DMS153 treated with DMSO at 0.1 percent for 48 hours (cell line): ENCODE data around the gene SHF.
"Not testable (repeated sequence)": the region's sequence is repeated elsewhere in the genome, so short reads cannot be mapped to it uniquely, and the experiment has no call there.

Experiments
- DNase-seq: peaks from one replicate; lab custom pipeline; 2025; ENCODE audit not compliant: unreplicated experiment; lab: John Stamatoyannopoulos, UW

SHF gene

GRCh38 chr15:45147606-45148005, 40.2 kb downstream of the SHF start:
- no peak for DNase-seq

- DNase-seq = no peak
These were observed 41.4 kb downstream of the SHF start for GRCh38 chr15:45146405-45146804.

- no peak for DNase-seq
These were observed 43.0 kb downstream of the SHF start for GRCh38 chr15:45144775-45145174.

GRCh38 chr15:45143946-45144345, 43.8 kb downstream of the SHF start:
- no peak for DNase-seq

GRCh38 chr15:45143056-45143455, 44.7 kb downstream of the SHF start:
- DNase-seq = no peak

GRCh38 chr15:45141386-45141785, 46.4 kb downstream of the SHF start:
- no peak for DNase-seq

- DNase-seq = no peak
These were observed 47.1 kb downstream of the SHF start for GRCh38 chr15:45140557-45141250.

- DNase-seq = no peak
These were observed 48.0 kb downstream of the SHF start for GRCh38 chr15:45139770-45140169.

- DNase-seq = no peak
These were observed 48.7 kb downstream of the SHF start for GRCh38 chr15:45138814-45139765.

GRCh38 chr15:45137703-45138102, 50.1 kb downstream of the SHF start:
- DNase-seq = no peak

GRCh38 chr15:45136378-45136764, 51.4 kb downstream of the SHF start:
- no peak for DNase-seq

- DNase-seq = not testable (repeated sequence)
These were observed 51.9 kb downstream of the SHF start for GRCh38 chr15:45135705-45136377.

- DNase-seq = no peak
These were observed 52.8 kb downstream of the SHF start for GRCh38 chr15:45134682-45135604.

- no peak for DNase-seq
These were observed 53.7 kb downstream of the SHF start for GRCh38 chr15:45134046-45134445.

- DNase-seq = no peak
These were observed 54.2 kb downstream of the SHF start for GRCh38 chr15:45133561-45133920.

GRCh38 chr15:45132844-45133560, 54.8 kb downstream of the SHF start:
- no peak for DNase-seq

GRCh38 chr15:45131510-45131909, 56.3 kb downstream of the SHF start:
- DNase-seq = no peak

- DNase-seq = no peak
These were observed 57.3 kb downstream of the SHF start for GRCh38 chr15:45130291-45131000.

- DNase-seq = no peak
These were observed 58.1 kb downstream of the SHF start, which contains the start of the genes DUOX1 and DUOXA1 for GRCh38 chr15:45129651-45130129. Gene DUOX1, plus strand, starts transcription at chr15:45129994. Its CDS starts 1,973 bp downstream, at chr15:45131967. Gene DUOXA1, minus strand, starts transcription at chr15:45129879. Its CDS starts 6,865 bp downstream, at chr15:45123014.
